ENCODE measurements around the gene PREPL.
"Not testable (repeated sequence)": the region's sequence is repeated elsewhere in the genome, so short reads cannot be mapped to it uniquely, and the experiment has no call there.

PREPL gene

DNA sequence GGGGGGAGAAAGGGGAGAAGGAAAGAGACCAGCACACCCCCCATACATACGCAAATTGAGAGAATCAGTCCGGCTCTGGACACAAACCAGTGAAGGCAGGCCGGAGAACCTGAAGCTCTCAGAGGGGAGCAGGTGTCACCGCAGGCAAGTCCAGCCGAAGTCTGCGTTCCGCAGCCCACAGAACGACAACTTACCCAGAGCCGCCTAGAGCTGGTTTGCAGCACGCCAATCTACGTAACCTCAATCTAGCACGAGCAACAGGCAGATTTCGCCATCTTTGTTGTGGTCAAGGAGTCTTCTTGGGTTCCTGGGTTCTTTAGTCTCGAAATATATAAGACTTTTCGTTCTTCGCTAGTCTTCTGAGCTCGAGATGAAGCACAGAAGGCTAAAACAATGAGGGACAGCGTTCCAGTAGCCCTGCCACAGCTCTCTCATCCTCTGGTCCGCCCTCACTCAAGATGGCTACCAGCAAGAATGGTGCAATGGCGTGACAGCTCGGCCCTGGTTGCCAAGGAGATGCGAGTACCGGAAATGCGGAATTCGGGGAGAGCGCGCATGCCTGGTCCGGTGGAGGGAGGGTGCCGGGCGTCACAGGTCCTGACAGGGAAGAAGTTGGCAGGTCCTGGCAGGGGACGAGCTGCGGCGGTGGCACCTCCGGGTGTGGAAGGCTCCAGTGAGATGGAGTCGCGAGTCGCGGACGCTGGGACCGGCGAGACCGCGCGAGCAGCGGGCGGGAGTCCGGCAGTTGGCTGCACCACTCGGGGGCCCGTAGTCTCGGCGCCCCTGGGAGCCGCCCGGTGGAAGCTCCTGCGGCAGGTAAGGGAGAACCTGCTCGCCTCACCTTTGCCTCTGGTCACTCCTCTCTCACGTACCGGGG lies at the start of gene PREPL, which contains the start of gene CAMKMT:
PREPL (minus strand) TSS at position 165 of the 877 bp plus-strand sequence. CDS start 15,152 bp downstream, outside the sequence.
CAMKMT (plus strand) TSS at position 618 of the 877 bp plus-strand sequence.
- DNase-seq (ENCODE audit: low read depth): peak; percentile 99
- H3K4me3 ChIP-seq (replicated peaks; ENCODE audit: low read depth, low read length): peak within 1 kb of the TSS; percentile 94
- TF ChIP-seq, protein P1, sequence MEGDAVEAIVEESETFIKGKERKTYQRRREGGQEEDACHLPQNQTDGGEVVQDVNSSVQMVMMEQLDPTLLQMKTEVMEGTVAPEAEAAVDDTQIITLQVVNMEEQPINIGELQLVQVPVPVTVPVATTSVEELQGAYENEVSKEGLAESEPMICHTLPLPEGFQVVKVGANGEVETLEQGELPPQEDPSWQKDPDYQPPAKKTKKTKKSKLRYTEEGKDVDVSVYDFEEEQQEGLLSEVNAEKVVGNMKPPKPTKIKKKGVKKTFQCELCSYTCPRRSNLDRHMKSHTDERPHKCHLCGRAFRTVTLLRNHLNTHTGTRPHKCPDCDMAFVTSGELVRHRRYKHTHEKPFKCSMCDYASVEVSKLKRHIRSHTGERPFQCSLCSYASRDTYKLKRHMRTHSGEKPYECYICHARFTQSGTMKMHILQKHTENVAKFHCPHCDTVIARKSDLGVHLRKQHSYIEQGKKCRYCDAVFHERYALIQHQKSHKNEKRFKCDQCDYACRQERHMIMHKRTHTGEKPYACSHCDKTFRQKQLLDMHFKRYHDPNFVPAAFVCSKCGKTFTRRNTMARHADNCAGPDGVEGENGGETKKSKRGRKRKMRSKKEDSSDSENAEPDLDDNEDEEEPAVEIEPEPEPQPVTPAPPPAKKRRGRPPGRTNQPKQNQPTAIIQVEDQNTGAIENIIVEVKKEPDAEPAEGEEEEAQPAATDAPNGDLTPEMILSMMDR (IDR thresholded peaks at IDR 0.05; ENCODE audit: low read length, missing control alignments): no peak

- H3K4me3 ChIP-seq (replicated peaks; ENCODE audit: low read depth, low read length): no peak overlapping the region
- DNase-seq (ENCODE audit: low read depth): no peak
- TF ChIP-seq, protein P1 (IDR thresholded peaks at IDR 0.05; ENCODE audit: low read length, missing control alignments): no peak
Measured at GRCh38 chr2:44398243-44398897, 37.1 kb upstream of the PREPL start.

DNA sequence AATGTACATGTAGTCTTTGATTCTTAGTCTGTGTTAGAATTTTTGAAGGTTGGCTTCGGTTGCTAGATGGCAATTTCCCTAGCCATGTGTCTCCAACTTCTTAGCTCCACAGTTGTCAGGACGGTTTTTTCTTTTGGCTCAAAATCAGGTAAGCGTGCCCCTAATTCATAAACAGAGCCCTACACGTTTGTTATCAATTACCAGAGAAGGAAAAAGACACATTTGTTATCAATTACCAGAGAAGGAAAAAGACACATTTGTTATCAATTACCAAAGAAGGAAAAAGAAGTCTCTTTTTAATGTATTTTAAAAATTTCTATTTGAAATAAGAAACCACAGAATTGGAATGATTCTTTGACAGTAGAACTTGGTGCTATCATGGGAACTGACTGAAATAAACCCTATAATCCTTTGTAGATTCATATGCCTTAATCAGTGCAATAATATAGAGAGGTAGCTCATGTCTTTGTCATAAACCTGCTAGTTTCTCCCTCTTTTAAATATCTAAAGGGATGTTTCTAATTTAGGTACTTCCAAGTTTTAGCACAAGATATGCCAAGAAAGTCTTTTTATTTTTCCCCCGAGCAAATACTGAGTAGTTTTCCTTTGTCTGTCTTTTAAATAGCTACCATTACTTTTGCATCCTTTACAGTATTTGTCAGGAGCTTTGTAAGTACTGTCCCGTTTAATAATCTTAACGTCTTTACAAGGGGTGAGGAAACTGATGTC lies 36.3 kb upstream of the PREPL start:
- no peak for DNase-seq (ENCODE audit: low read depth)
- TF ChIP-seq, protein P1 (IDR thresholded peaks at IDR 0.05; ENCODE audit: low read length, missing control alignments): no peak
- H3K4me3 ChIP-seq (replicated peaks; ENCODE audit: low read depth, low read length): no peak overlapping the region

GRCh38 chr2:44392338-44392943 lies 31.1 kb upstream of the PREPL start:
- H3K4me3 ChIP-seq (replicated peaks; ENCODE audit: low read depth, low read length): no peak overlapping the region
- peak; percentile 56 for DNase-seq (ENCODE audit: low read depth)
- TF ChIP-seq, protein P1 (IDR thresholded peaks at IDR 0.05; ENCODE audit: low read length, missing control alignments): peak; percentile 64

DNA sequence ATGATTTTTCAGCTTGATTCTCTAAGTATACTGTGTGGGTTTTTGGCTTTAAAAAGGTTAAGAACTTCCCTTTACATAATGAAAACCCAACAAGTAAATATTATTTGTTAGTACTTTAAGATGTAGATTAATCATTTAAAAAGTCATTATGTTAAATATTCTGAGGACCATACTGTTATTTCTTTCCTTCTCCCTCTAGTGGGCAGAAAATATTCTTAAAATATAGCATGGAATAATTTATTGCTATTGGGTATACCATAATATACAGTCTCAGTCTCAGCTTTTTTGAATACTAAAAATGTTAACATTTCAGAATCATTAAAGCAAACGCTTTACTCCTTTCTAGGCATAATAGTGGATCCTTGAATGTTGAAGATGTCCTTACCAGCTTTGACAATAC lies 28.6 kb upstream of the PREPL start:
- TF ChIP-seq, protein P1 (IDR thresholded peaks at IDR 0.05; ENCODE audit: low read length, missing control alignments): peak; percentile 43
- no peak overlapping the region for H3K4me3 ChIP-seq (replicated peaks; ENCODE audit: low read depth, low read length)
- peak; percentile 6 for DNase-seq (ENCODE audit: low read depth)

DNA sequence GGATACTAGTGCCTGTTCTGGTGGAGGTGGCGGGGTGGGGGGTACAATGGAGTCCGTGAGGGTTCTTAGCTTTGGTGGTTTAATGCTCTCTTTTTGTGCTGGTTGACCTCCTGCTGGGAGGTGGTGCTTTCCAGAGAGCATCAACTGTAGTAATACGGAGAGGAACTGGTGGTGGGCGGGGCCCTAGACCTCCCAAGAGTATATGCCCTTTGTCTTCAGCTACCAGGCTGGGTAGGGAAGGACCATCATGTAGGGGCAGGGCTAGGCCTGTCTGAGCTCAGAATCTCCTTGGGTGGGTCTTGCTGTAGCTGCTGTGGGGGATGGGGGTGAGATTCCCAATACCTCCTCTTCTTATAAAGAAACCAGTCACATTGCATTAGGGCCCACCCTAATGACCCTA lies 27.6 kb upstream of the PREPL start:
- H3K4me3 ChIP-seq (replicated peaks; ENCODE audit: low read depth, low read length): no peak overlapping the region
- DNase-seq (ENCODE audit: low read depth): no peak
- TF ChIP-seq, protein P1 (IDR thresholded peaks at IDR 0.05; ENCODE audit: low read length, missing control alignments): no peak

- not testable (repeated sequence) for DNase-seq (ENCODE audit: low read depth); H3K4me3 ChIP-seq (replicated peaks; ENCODE audit: low read depth, low read length)
Measured at GRCh38 chr2:44385226-44385625, 23.9 kb upstream of the PREPL start.

Measured in fibroblast of pulmonary artery (primary cell).